Activated CD4-positive, alpha-beta T cell treated with anti-CD3 and anti-CD28 coated beads for 36 hours (primary cell): ENCODE measurements around the gene TEK. TPM values are rescaled to one million over a fixed set of nuclear protein-coding genes. Genes with fewer than 3 reads are reported as not detected.

ENCODE experiments used
- ATAC-seq: fragments of 200-7000 bp; cut with Tn5 transposase; one replicate; pipeline ENCODE4 v1.10.0; 2021; ENCODE audit warnings: mild to moderate bottlenecking, moderate library complexity
- CTCF ChIA-PET: fragments of 350-600 bp; sonication (Branson Sonifier 250); formaldehyde crosslinking; loops from one replicate; lab custom pipeline; 2021; ENCODE audit warnings: antibody characterized with exemption; lab: Charles Lee
- POLR2A ChIA-PET: fragments of 350-600 bp; sonication (Branson Sonifier 250); formaldehyde crosslinking; loops from one replicate; lab custom pipeline; 2021; ENCODE audit warnings: antibody characterized with exemption, inconsistent platforms; lab: Charles Lee
- DNase-seq: peaks from one replicate; pipeline ENCODE4 v3.0.0-alpha.2; 2020
- H3K27ac Mint-ChIP-seq: one replicate; pipeline ENCODE4 v1.8.0; 2021; ENCODE audit warnings: mixed read lengths
- H3K27me3 Mint-ChIP-seq: one replicate; pipeline ENCODE4 v1.8.0; 2021; ENCODE audit warnings: mixed read lengths
- H3K36me3 Mint-ChIP-seq: one replicate; pipeline ENCODE4 v1.8.0; 2021; ENCODE audit warnings: low read depth, mixed read lengths
- H3K4me1 Mint-ChIP-seq: one replicate; pipeline ENCODE4 v1.8.0; 2021; ENCODE audit warnings: mixed read lengths
- H3K4me3 Mint-ChIP-seq: one replicate; pipeline ENCODE4 v1.8.0; 2021; ENCODE audit warnings: mild to moderate bottlenecking, moderate library complexity, mixed read lengths
- H3K9me3 Mint-ChIP-seq: one replicate; pipeline ENCODE4 v1.8.0; 2021; ENCODE audit warnings: low read depth, mixed read lengths
- intact Hi-C, 2 experiments: fragments of 100-400 bp; cut with DNase I in 1 of 2; cut with micrococcal nuclease in 1 of 2; formaldehyde crosslinking; loops; one replicate each; pipeline versions ENCODE4 v1.14.2 to v1.15.1; 2022 to 2024; cut with DNase I, micrococcal nuclease
- total RNA-seq, 2 experiments: library from RNA; stranded (reverse); gene quantifications; one replicate each; pipeline ENCODE4 v1.2.3, GENCODE V29; 2021

The TEK gene
- total RNA-seq, 2 experiments from 2014 or later: not detected

DNA sequence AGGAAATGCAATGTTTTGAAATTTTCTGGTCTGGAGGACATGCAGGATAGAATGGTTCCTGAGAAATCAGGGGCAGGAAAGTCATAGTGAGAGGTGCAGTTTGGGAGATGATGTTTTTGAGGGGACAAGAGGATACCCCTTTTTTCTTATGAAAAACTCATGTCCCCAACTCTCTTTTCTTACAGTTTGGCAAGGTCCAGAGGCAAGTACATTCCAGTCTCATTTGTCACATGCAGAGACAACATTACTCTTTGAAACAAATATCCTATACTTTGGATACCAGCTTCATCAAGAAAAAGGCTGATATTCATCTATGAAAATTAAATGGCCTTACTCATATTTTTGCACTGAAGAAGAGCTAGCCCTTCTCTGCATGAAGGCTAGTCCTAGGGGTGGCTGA, 139.7 kb downstream of the TEK start:
- H3K27me3 Mint-ChIP-seq: peaks cover 6% of the 10 kb centered on the region
- POLR2A ChIA-PET: no interaction called here
- CTCF ChIA-PET: no interaction called here
- no peak overlapping the region for H3K27ac Mint-ChIP-seq
- intact Hi-C loops: no loop called here
- ATAC-seq (no peak), DNase-seq (no peak)
- no peaks in the 10 kb centered on the region for H3K36me3 Mint-ChIP-seq
- no peaks in the 10 kb centered on the region for H3K4me1 Mint-ChIP-seq
- no peaks in the 10 kb centered on the region for H3K9me3 Mint-ChIP-seq
- no peak overlapping the region for H3K4me3 Mint-ChIP-seq

DNA sequence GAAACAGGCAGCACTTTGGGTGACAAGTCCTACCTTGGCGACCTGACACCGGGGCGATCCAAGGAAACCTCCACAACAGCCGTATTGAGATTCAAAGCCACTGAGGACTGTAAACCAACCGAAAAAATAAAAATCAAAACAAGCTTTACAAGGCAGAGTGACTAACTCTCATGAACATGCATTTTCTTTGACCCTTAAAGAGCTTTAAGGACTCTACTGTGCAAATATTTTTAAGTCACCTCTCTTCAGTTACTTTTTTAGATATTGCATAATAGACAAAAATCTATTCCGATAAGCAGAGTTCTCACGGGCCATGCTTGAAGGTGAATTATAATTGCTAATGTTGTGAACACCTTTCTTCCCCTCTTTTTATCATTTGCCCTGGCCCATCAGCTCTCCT, 149.6 kb downstream of the TEK start:
- H3K27ac Mint-ChIP-seq: no peak overlapping the region
- H3K4me1 Mint-ChIP-seq: no peaks in the 10 kb centered on the region
- DNase-seq (no peak), ATAC-seq (no peak)
- intact Hi-C loops: no loop called here
- POLR2A ChIA-PET: no interaction called here
- CTCF ChIA-PET: interaction anchor here (1.3 kb wide), 1 partner anchor 16 kb away, joined by 4 read pairs; no protein-coding TSS in a partner anchor
- H3K9me3 Mint-ChIP-seq: peaks cover 1% of the 10 kb centered on the region
- no peak overlapping the region for H3K4me3 Mint-ChIP-seq
- H3K36me3 Mint-ChIP-seq: no peaks in the 10 kb centered on the region
- peaks cover 4% of the 10 kb centered on the region for H3K27me3 Mint-ChIP-seq

DNA sequence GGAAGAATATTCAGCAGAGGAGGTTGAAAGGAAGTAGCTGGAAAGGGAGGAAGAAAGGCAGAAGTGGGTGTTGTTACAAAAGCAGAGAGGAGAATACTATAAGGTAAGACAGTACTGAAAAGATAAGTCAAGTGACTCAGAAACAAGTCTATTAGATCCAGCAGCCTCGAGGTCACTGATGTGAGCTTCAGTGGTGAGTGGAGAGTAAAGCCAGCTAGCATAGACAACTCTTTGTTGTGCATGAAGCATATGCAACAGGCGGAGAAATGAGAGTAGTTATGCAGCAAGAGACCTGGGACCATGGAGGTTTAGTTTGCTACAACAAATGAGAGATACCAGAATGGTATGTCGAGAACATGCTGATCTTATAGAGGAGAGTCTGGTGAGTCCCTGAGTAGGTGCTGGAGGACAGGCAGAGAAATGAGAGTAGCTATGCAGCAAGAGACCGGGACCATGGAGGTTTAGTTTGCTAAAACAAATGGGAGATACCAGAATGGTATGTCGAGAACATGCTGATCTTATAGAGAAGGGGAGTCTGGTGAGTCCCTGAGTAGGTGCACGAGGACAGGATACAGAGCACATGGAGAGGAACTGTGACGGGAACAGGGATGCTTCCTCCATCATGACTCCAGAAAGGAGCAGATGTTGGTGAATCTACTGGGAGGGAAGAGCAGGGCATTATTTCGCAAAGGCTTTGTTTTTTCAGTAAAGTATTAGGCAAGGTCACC, 151.9 kb downstream of the TEK start:
- H3K27ac Mint-ChIP-seq: no peak overlapping the region
- no peak overlapping the region for H3K4me3 Mint-ChIP-seq
- intact Hi-C loops: no loop called here
- DNase-seq (no peak), ATAC-seq (no peak)
- CTCF ChIA-PET: no interaction called here
- peaks cover 2% of the 10 kb centered on the region for H3K27me3 Mint-ChIP-seq
- H3K4me1 Mint-ChIP-seq: no peaks in the 10 kb centered on the region
- POLR2A ChIA-PET: no interaction called here
- no peaks in the 10 kb centered on the region for H3K36me3 Mint-ChIP-seq
- H3K9me3 Mint-ChIP-seq: no peaks in the 10 kb centered on the region

DNA sequence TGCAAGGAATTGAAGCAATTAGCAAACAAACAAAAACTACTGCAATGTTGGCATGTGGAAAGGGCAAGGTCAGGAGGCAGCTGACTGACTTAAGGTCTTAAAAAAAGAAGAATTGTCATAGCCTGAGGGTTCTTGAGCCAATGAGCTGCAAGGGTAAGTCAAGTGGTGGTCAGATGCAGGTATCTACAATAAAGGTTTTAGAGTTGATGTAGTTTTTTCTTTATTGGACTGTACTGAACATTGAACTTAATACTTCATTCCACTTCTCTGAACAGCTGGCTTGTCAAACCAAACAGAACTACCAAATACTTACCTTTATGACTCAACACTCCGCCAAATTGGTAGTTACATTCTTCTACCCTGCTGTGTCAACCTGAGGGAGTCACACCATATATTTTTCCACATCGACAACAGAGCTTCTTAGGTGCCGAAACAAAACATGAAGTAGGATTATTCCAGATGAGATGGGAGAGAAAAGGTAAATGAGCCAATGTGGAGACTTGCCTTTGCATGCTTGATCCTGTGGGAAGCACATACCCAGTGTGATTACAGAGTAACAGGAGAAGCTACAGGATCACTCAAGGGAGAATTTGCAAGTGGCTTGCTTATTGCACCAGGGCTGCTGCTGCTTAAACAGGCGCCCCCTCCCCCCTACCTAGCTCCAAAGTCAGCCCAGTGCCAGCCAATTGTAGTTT, 152.6 kb downstream of the TEK start:
- Mint-ChIP-seq H3K27me3 (peaks cover 2% of the 10 kb centered on the region), H3K27ac (no peak overlapping the region), H3K9me3 (no peaks in the 10 kb centered on the region), H3K4me3 (no peak overlapping the region), H3K4me1 (no peaks in the 10 kb centered on the region), H3K36me3 (no peaks in the 10 kb centered on the region)
- intact Hi-C loops: no loop called here
- ATAC-seq (no peak), DNase-seq (no peak)
- ChIA-PET CTCF (no interaction called here), POLR2A (no interaction called here)

DNA sequence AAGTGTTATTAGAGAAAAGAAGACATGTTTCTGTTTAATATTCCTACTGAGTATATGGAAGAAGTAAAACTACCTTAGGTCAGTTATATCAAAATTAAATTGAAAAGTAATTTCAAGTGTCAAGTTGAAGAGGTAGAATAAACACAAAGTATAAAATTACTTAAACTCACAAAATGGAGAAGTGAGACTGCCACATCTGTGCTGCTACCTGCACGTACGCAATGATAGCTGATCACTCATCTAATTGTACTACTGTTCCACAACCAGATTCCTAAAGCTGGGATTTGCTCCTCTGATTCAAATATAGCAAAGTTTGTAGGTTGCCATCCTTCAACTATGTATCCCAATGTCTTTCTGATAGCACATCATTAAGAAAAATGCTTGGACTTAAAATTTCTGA, 163.1 kb downstream of the TEK start:
- intact Hi-C loops: loop anchor here in 1 of 2 experiments (10.0 kb wide), 1 partner anchor 377 kb away; the partner anchor contains the start of gene CAAP1
- ChIA-PET POLR2A (no interaction called here), CTCF (interaction anchor here (0.9 kb wide), 1 partner anchor 11 kb away, joined by 3 read pairs; no protein-coding TSS in a partner anchor)
- H3K9me3 Mint-ChIP-seq: no peaks in the 10 kb centered on the region
- H3K4me1 Mint-ChIP-seq: no peaks in the 10 kb centered on the region
- H3K27ac Mint-ChIP-seq: no peak overlapping the region
- no peak overlapping the region for H3K4me3 Mint-ChIP-seq
- no peak for DNase-seq
- ATAC-seq: no peak
- peaks cover 2% of the 10 kb centered on the region for H3K27me3 Mint-ChIP-seq
- H3K36me3 Mint-ChIP-seq: no peaks in the 10 kb centered on the region

DNA sequence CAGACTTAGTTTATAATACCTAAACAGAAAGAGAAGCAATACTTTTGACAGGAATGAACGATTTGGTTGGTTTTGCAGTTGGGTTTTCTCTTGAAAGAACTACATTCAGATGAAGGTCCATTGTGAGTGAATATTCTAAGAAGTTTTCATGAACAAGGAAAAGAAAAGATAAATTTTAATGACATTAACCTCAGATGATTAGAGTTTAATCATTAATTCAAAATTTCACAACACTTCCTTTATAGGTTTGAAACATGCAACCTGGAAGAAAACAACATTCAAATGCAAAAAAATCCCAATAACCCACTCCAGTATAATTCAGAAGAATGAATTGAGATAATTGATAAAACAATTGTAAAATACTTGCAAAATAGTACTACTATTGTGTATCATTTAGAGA, 164.2 kb downstream of the TEK start:
- Mint-ChIP-seq H3K27me3 (peaks cover 2% of the 10 kb centered on the region), H3K4me3 (no peak overlapping the region), H3K27ac (no peak overlapping the region), H3K4me1 (no peaks in the 10 kb centered on the region), H3K9me3 (no peaks in the 10 kb centered on the region), H3K36me3 (no peaks in the 10 kb centered on the region)
- ChIA-PET POLR2A (no interaction called here), CTCF (interaction anchor here (0.9 to 1.0 kb wide), 2 partner anchors 9 to 15 kb away, joined by 3 read pairs; no protein-coding TSS in a partner anchor)
- DNase-seq: no peak
- no peak for ATAC-seq
- intact Hi-C loops: loop anchor here in 1 of 2 experiments (10.0 kb wide), 1 partner anchor 378 kb away; the partner anchor contains the start of gene CAAP1

DNA sequence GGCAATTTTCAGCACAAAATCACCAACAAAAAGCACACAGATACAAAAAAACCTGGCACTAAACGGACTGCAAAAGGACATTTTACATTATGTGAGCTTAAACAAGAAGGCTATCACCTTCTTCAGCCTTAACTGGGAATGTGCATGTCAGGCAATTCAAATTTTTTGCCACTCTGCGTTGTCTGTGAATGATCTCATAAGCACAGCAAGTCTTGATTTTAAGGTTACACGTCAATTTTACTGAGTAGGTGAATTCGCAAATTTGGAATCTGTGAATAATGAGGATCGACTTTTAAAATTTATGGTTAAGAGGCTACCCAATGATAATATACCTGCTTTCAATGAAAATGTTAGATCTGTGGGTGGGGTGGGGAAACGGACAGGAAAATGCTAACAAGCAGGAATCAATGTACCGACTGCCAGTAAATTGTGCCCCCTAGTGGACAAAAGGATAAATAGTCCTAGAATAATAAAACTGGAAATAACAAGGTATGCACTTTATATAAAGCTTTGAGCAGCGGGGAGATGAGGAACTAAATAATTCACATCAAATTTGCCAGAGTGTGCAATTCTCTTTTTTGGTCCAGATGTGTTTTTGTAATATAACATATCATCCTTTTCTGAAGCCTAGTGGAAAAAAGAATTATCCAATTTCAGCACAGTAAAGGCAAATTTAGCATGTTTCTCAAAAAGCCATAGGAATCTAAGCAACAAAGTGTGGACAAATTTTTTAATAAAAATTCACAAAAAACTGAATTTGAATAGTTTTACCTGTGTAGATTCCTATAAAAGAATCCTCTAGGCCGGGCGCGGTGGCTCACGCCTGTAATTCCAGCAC, 167.4 kb downstream of the TEK start:
- Mint-ChIP-seq H3K4me1 (no peaks in the 10 kb centered on the region), H3K27me3 (peaks cover 2% of the 10 kb centered on the region), H3K9me3 (no peaks in the 10 kb centered on the region), H3K36me3 (no peaks in the 10 kb centered on the region), H3K4me3 (no peak overlapping the region), H3K27ac (no peak overlapping the region)
- ChIA-PET POLR2A (interaction anchor here (0.7 kb wide), 1 partner anchor 33 kb away, joined by 3 read pairs; no protein-coding TSS in a partner anchor), CTCF (interaction anchor here (0.7 to 1.4 kb wide), 4 partner anchors 9 to 243 kb away, joined by 3 read pairs; no protein-coding TSS in a partner anchor)
- intact Hi-C loops: loop anchor here (1.0 to 10.0 kb wide), 6 partner anchors 30 to 532 kb away; partner anchors contain the start of gene CAAP1 (in 1 of the 2)
- no peak for ATAC-seq
- DNase-seq: peak; percentile 9

DNA sequence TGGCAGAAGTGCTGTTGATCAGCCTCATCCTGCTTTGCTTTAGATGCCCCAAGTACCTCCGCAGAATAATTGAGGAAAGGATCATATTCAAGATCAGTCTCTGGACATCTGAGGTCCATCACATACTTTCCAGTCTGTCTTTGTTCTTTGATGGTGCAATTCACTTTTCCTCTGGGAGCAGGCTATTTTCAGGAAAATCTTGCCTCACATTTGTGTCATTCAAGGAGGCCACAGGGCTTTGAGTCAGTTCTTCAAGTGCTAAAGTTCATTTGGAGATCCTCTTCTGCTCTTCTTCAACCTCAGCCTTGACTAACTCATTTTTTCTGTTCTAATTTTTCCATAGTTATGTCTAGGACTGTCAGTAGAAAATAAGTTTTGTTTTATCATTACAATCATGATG, 169.3 kb downstream of the TEK start:
- no peak for ATAC-seq
- no peak overlapping the region for H3K27ac Mint-ChIP-seq
- H3K4me3 Mint-ChIP-seq: no peak overlapping the region
- ChIA-PET CTCF (interaction anchor here (0.9 to 1.4 kb wide), 2 partner anchors 9 to 10 kb away, joined by 3 to 4 read pairs; no protein-coding TSS in a partner anchor), POLR2A (no interaction called here)
- no peaks in the 10 kb centered on the region for H3K9me3 Mint-ChIP-seq
- DNase-seq: no peak
- no peaks in the 10 kb centered on the region for H3K36me3 Mint-ChIP-seq
- peaks cover 5% of the 10 kb centered on the region for H3K27me3 Mint-ChIP-seq
- intact Hi-C loops: loop anchor here in 1 of 2 experiments (10.0 kb wide), 1 partner anchor 384 kb away; the partner anchor contains the start of gene CAAP1
- no peaks in the 10 kb centered on the region for H3K4me1 Mint-ChIP-seq

DNA sequence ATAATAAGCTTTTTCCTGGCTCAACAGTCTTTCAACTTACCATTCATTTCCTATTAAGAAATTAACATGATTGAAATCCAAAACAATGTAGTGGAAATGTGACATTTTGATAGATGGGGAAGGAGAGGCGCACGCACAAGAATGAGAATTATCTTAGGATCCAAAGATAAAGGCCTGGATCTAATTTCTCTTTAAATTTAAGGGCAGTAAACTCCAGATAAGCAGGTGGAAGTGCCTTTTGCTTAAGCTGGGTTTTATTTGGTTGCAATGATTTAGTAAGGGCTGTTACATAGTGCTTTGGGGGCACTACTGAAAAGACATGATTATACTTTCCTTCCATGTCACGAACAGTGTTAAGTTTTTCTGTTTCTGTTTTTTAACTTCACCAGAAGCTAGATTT, 170.6 kb downstream of the TEK start:
- H3K9me3 Mint-ChIP-seq: no peaks in the 10 kb centered on the region
- intact Hi-C loops: loop anchor here in 1 of 2 experiments (10.0 kb wide), 1 partner anchor 385 kb away; the partner anchor contains the start of gene CAAP1
- CTCF ChIA-PET: interaction anchor here (0.6 to 1.4 kb wide), 3 partner anchors 9 to 11 kb away, joined by 3 read pairs; no protein-coding TSS in a partner anchor
- H3K36me3 Mint-ChIP-seq: no peaks in the 10 kb centered on the region
- no peak overlapping the region for H3K27ac Mint-ChIP-seq
- no peak for DNase-seq
- POLR2A ChIA-PET: no interaction called here
- H3K27me3 Mint-ChIP-seq: peaks cover 5% of the 10 kb centered on the region
- no peak for ATAC-seq
- no peaks in the 10 kb centered on the region for H3K4me1 Mint-ChIP-seq
- no peak overlapping the region for H3K4me3 Mint-ChIP-seq
